Left colon (tissue), 2 donors: ENCODE results near the gene ABCA3. TPM values are rescaled to one million over a fixed set of nuclear protein-coding genes. Genes with fewer than 3 reads are reported as not detected.

Source experiments
- ATAC-seq: fragments of 200-7000 bp; cut with Tn5 transposase; one replicate; pipeline ENCODE4 v1.9.1; 2020; ENCODE audit warnings: mild to moderate bottlenecking, moderate library complexity
- DNase-seq, 2 donors: peaks; one replicate each; pipeline ENCODE4 v3.0.0-alpha.2; 2020
- intact Hi-C, 2 donors: fragments of 100-400 bp; cut with DNase I in 1 of 2; cut with micrococcal nuclease in 1 of 2; formaldehyde crosslinking; loops; one replicate each; pipeline versions ENCODE4 v1.11.2 to v1.14.0; 2022; cut with DNase I, micrococcal nuclease
- microRNA-seq, 2 donors: library from miRNA; unstranded; fragments of <30 nt; microRNA quantifications; one replicate each; pipeline versions ENCODE4 v1.1.0 to v1.2.0, GENCODE V29; 2020
- total RNA-seq, 2 donors: library from RNA; stranded (reverse); fragmentation: NEBNext Ultra II Directional; extraction: Animal tissue kit (Norgen Biotek cat#: 25700); gene quantifications; one replicate each; pipeline ENCODE4 v1.2.1, GENCODE V29; 2021
- donor health status: DM: no; HTN: no; CAD: no.
- donor health status: DM: yes; HTN: yes; CAD: no.

The ABCA3 gene
- total RNA-seq, 2 donors from 2014 or later, result 3.8 to 3.9 TPM

GRCh38 chr16:2231016-2231931, 109.3 kb downstream of the ABCA3 start:
- no peak for ATAC-seq
- intact Hi-C loops, result no loop called here
- DNase-seq, result no peak

- ATAC-seq, result no peak
- DNase-seq, result no peak
- intact Hi-C loops, result no loop called here
Observed at GRCh38 chr16:2230376-2230775, 110.2 kb downstream of the ABCA3 start.

GRCh38 chr16:2229632-2230250, 110.8 kb downstream of the ABCA3 start:
- ATAC-seq (no peak), DNase-seq (no peak)
- intact Hi-C loops, result no loop called here

- intact Hi-C loops, result no loop called here
- DNase-seq (no peak), ATAC-seq (no peak)
Observed at GRCh38 chr16:2229091-2229490, 111.4 kb downstream of the ABCA3 start.

- DNase-seq (no peak), ATAC-seq (no peak)
- intact Hi-C loops, result no loop called here
Observed at GRCh38 chr16:2228161-2228824, 112.2 kb downstream of the ABCA3 start.

GRCh38 chr16:2226918-2227317, 113.6 kb downstream of the ABCA3 start:
- DNase-seq, result no peak
- intact Hi-C loops, result no loop called here
- no peak for ATAC-seq

- ATAC-seq (no peak), DNase-seq (peak in 1 of 2 donors; percentile 36)
- intact Hi-C loops, result no loop called here
Observed at GRCh38 chr16:2226245-2226793, 114.2 kb downstream of the ABCA3 start.

Small RNA genes within 50 kb of the gene (microRNA-seq; reads per million reads assigned to microRNA genes)
- 0 reads per million in 2 donors for gene MIR3677
- gene MIR4717, result 0 reads per million in 2 donors

Other genes with a start within 250 kb of the ABCA3 start
- 10 to 100 TPM; 75.1 to 76.7 TPM for gene PKD1, start 204.8 kb downstream of the ABCA3 start, total RNA-seq
- gene RAB26, start 192.1 kb downstream of the ABCA3 start, total RNA-seq, result 10 to 100 TPM; 24.9 to 27.2 TPM
- gene TRAF7, start 184.9 kb downstream of the ABCA3 start, total RNA-seq, result 10 to 100 TPM; 94.5 to 99.8 TPM
- under 1 TPM; 0.11 to 0.15 TPM for gene CASKIN1, start 144.1 kb downstream of the ABCA3 start, total RNA-seq
- 10 to 100 TPM; 26.7 to 31.4 TPM for gene MLST8, start 135.3 kb downstream of the ABCA3 start, total RNA-seq
- gene BRICD5, start 129.9 kb downstream of the ABCA3 start, total RNA-seq, result 10 to 100 TPM in 1 of 2 donors, 1 to 10 TPM in 1; 6.1 to 14.4 TPM
- gene PGP, start 125.9 kb downstream of the ABCA3 start, total RNA-seq, result 10 to 100 TPM; 16.3 to 24.3 TPM
- 10 to 100 TPM; 23.6 to 25.1 TPM for gene E4F1, start 117.1 kb downstream of the ABCA3 start, total RNA-seq
- gene DNASE1L2, start 104.3 kb downstream of the ABCA3 start, total RNA-seq, result under 1 TPM; 0.75 to 0.82 TPM
- gene ECI1, start 89.1 kb downstream of the ABCA3 start, total RNA-seq, result 100 to 1,000 TPM; 113 to 132 TPM
- 100 to 1,000 TPM in 1 of 2 donors, 10 to 100 TPM in 1; 99.3 to 127 TPM for gene RNPS1, start 72.6 kb downstream of the ABCA3 start, total RNA-seq
- 1 to 10 TPM; 3.0 to 7.3 TPM for gene CCNF, start 88.7 kb upstream of the ABCA3 start, total RNA-seq
- gene TEDC2, start 119.4 kb upstream of the ABCA3 start, total RNA-seq, result 1 to 10 TPM; 1.3 to 5.6 TPM
- not detected for gene NTN3, start 130.6 kb upstream of the ABCA3 start, total RNA-seq
- gene TBC1D24, start 134.4 kb upstream of the ABCA3 start, total RNA-seq, result 10 to 100 TPM in 1 of 2 donors, 1 to 10 TPM in 1; 8.9 to 11.1 TPM
- gene ATP6V0C, start 173.2 kb upstream of the ABCA3 start, total RNA-seq, result 100 to 1,000 TPM; 218 to 230 TPM
- 10 to 100 TPM; 31.5 to 31.7 TPM for gene AMDHD2, start 179.6 kb upstream of the ABCA3 start, total RNA-seq
- gene CEMP1, start 190.7 kb upstream of the ABCA3 start, total RNA-seq, result under 1 TPM; 0.70 TPM
- gene PDPK1, start 197.3 kb upstream of the ABCA3 start, total RNA-seq, result 10 to 100 TPM; 71.1 to 77.4 TPM